Cardiac muscle cell (in vitro differentiated cells and primary cell): Measurements from ENCODE around the gene AIF1. TPM values are rescaled to one million over a fixed set of nuclear protein-coding genes. Genes with fewer than 3 reads are reported as not detected.
A peak's percentile ranks its signal among the peaks of the same experiment; 100 is the strongest.

Source experiments
- DNase-seq, 2 donors: peaks; one replicate each; pipeline versions ENCODE4 v3.0.0 to v3.0.0-alpha.2; 2010 to 2017; ENCODE audit warnings: low read depth in 1 of 2, low spot score in 1 of 2
- H3K27ac ChIP-seq: fragments of 200-600 bp; sonication (generic); 2 replicates; pipeline ENCODE4 v1.5.1; 2016
- H3K27me3 ChIP-seq: fragments of 200-600 bp; sonication (generic); 2 replicates; pipeline ENCODE4 v1.6.0; 2016; ENCODE audit warnings: control low read depth
- H3K36me3 ChIP-seq: fragments of 200-600 bp; sonication (generic); 2 replicates; pipeline ENCODE4 v1.5.1; 2016; ENCODE audit warnings: control low read depth
- H3K4me1 ChIP-seq: fragments of 200-600 bp; sonication (generic); 2 replicates; pipeline ENCODE4 v1.8.1; 2017; ENCODE audit warnings: low read depth, mild to moderate bottlenecking, mixed run types
- H3K4me3 ChIP-seq: fragments of 200-600 bp; sonication (generic); 2 replicates; pipeline ENCODE4 v1.5.1; 2016; ENCODE audit warnings: mild to moderate bottlenecking
- H3K9me3 ChIP-seq: fragments of 200-600 bp; sonication (generic); 2 replicates; pipeline ENCODE4 v1.5.1; 2017; ENCODE audit warnings: low read depth, mild to moderate bottlenecking, control low read depth
- CTCF ChIP-seq: IDR thresholded peaks from 2 replicates; pipeline ENCODE4 v1.5.1; 2012; ENCODE audit warnings: low read depth, mild to moderate bottlenecking, low read length
- polyA plus RNA-seq: library from polyadenylated mRNA; unstranded; fragments of >200 nt; fragmentation: Nextera tagmentation; extraction: Ambion mirVana; gene quantifications from 2 replicates; pipeline ENCODE4 v1.2.1, GENCODE V29; 2016
- total RNA-seq: library from RNA; depleted of rRNA; stranded (reverse); fragments of >200 nt; gene quantifications from 2 replicates; pipeline ENCODE4 v1.2.3, GENCODE V29; 2016

The AIF1 gene
- total and polyA plus RNA-seq, 2 experiments from 2014 or later, result 1.4 TPM; not detected in 1

DNA sequence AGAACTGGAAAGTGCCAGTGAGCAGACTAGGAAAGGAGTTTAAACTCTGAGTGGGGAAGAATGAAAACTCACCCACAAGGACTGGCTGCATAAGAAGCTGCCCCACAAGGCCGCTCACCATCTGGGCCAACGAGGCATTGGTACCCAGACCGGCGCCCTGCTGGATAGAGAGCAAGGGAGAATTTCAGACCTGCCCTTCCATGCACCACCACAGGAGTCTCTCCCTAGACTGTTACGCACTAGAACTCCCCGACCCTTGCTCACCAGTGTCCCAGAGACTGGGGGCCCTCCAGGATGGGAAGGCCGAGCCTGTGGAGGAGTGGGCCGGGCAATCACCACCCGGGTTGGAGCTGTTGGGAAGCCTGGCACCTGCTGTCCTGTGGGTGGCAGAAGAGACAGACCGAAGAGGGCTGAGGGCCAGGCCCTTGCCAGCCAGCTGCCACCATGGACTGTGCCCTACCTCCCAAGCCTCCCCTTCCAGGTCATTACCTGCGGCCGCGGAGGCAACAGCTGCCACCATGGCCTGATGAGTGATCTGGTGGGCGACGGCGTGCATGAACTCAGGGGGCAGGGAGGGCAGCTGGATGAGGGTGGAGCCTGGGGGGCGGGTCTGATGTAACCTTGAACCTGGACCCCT lies 28.9 kb downstream of the AIF1 start:
- H3K27me3 ChIP-seq, result no peaks in the 10 kb centered on the region
- peaks cover 82% of the 10 kb centered on the region for H3K36me3 ChIP-seq
- H3K4me1 ChIP-seq, result no peaks in the 10 kb centered on the region
- no peak for DNase-seq
- no peak overlapping the region for H3K4me3 ChIP-seq
- TF ChIP-seq CTCF, result no peak
- no peaks in the 10 kb centered on the region for H3K9me3 ChIP-seq
- H3K27ac ChIP-seq, result no peak overlapping the region

DNA sequence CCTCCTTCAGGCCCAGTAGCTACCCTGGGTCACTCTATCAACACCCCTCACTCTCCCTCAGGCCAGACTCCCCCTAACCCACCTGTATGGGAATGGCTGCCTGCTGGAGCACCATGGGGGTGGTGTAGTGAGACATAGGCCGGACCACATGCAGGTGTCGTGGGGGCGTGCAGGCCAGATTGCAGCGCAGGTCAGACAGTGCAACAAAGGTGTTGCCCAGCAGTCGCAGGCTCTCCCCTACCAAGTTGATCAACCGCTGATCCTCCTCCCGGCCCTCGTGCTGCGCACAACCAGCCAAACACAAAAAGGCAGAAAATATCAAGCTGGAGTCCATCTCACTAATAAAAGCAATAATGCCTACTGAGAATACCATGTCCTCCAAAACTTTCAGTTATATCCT lies 30.3 kb downstream of the AIF1 start:
- no peak for DNase-seq
- Histone ChIP-seq H3K36me3 (peaks cover 77% of the 10 kb centered on the region), H3K27ac (no peak overlapping the region), H3K4me3 (no peak overlapping the region), H3K27me3 (no peaks in the 10 kb centered on the region), H3K9me3 (no peaks in the 10 kb centered on the region), H3K4me1 (no peaks in the 10 kb centered on the region)
- TF ChIP-seq CTCF, result no peak

GRCh38 chr6:31651602-31652191 lies 36.7 kb downstream of the AIF1 start:
- TF ChIP-seq CTCF, result no peak
- no peaks in the 10 kb centered on the region for H3K9me3 ChIP-seq
- H3K36me3 ChIP-seq, result peaks cover 27% of the 10 kb centered on the region
- H3K27ac ChIP-seq, result peak overlapping the region; percentile 98
- H3K4me3 ChIP-seq, result peak overlapping the region; percentile 53
- peaks cover 7% of the 10 kb centered on the region for H3K4me1 ChIP-seq
- H3K27me3 ChIP-seq, result no peaks in the 10 kb centered on the region
- DNase-seq, result peak; percentile 81 to 85

- peak in 1 of 2 donors; percentile 93 for DNase-seq
- Histone ChIP-seq H3K36me3 (peaks cover 16% of the 10 kb centered on the region), H3K27me3 (no peaks in the 10 kb centered on the region), H3K4me3 (peak overlapping the region; percentile 53), H3K27ac (peak overlapping the region; percentile 98), H3K4me1 (peaks cover 7% of the 10 kb centered on the region), H3K9me3 (no peaks in the 10 kb centered on the region)
- peak; percentile 12 for TF ChIP-seq CTCF
Measured at GRCh38 chr6:31652925-31653724, 38.1 kb downstream of the AIF1 start.

- H3K36me3 ChIP-seq, result peaks cover under 1% of the 10 kb centered on the region
- H3K27me3 ChIP-seq, result no peaks in the 10 kb centered on the region
- H3K4me3 ChIP-seq, result no peak overlapping the region
- no peak for DNase-seq
- H3K27ac ChIP-seq, result no peak overlapping the region
- no peaks in the 10 kb centered on the region for H3K9me3 ChIP-seq
- peaks cover 19% of the 10 kb centered on the region for H3K4me1 ChIP-seq
- no peak for TF ChIP-seq CTCF
Measured at GRCh38 chr6:31654574-31655348, 39.7 kb downstream of the AIF1 start.
